ENCODE data around the gene GPR55.

GPR55 gene

GRCh38 chr2:230929381-230930148, 4.5 kb upstream of the GPR55 start:
- H3K27me3 ChIP-seq: peaks cover 2% of the 10 kb centered on the region
- H3K4me3 ChIP-seq (ENCODE audit: low read depth in 1 of 2, low read length in 1 of 2): no peak overlapping the region
- H3K4me1 ChIP-seq (ENCODE audit: control insufficient read depth in 1 of 2, insufficient read depth in 1 of 2, low read depth in 1 of 2, low read length in 1 of 2): peaks cover 6% of the 10 kb centered on the region in 2 experiments
- no peak for TF ChIP-seq CTCF (IDR thresholded peaks at IDR 0.05)
- no peaks in the 10 kb centered on the region for H3K36me3 ChIP-seq
- H3K27ac ChIP-seq: no peak overlapping the region
- H3K9me3 ChIP-seq: no peaks in the 10 kb centered on the region

- Histone ChIP-seq H3K36me3 (no peaks in the 10 kb centered on the region), H3K27ac (no peak overlapping the region), H3K27me3 (peaks cover 10% of the 10 kb centered on the region), H3K4me3 (ENCODE audit: low read depth in 1 of 2, low read length in 1 of 2) (no peak overlapping the region), H3K4me1 (ENCODE audit: control insufficient read depth in 1 of 2, insufficient read depth in 1 of 2, low read depth in 1 of 2, low read length in 1 of 2) (peaks cover 10 to 11% of the 10 kb centered on the region in 2 experiments), H3K9me3 (no peaks in the 10 kb centered on the region)
- TF ChIP-seq CTCF (IDR thresholded peaks at IDR 0.05): no peak
These were observed 3.8 kb upstream of the GPR55 start for GRCh38 chr2:230928701-230929380.

DNA sequence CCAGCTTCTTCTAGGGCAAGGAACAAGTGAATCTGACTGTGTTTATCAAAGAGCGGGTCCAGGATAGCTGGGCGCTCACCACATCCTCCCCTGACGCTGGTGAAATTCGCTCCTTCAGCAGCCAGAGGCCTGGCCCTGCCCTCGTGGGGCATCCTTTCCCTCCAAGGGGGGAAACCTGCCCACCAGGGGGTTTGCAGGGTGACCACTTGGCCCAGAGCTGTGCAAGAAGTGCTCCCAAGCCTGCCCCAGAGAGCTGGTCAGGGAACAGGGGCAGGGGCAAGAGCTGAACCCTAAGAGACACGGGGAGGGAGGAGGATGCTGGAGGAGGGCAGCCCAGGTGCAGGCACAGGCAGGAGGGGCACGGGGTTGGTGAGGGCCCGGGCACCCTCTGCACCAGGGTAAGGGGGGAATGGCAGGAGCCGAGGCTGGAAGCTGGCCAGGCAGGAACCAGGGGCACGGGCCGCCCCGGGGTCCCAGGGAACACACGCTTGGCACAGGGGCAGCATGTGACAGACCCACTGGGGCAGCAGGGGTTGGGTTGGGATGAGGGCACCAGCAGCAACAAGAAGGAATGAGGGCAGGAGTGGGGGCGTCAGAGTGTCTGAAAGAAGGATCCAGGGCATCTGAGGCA, 2.8 kb upstream of the GPR55 start:
- peaks cover 10 to 11% of the 10 kb centered on the region in 2 experiments for H3K4me1 ChIP-seq (ENCODE audit: control insufficient read depth in 1 of 2, insufficient read depth in 1 of 2, low read depth in 1 of 2, low read length in 1 of 2)
- TF ChIP-seq CTCF (IDR thresholded peaks at IDR 0.05): no peak

DNA sequence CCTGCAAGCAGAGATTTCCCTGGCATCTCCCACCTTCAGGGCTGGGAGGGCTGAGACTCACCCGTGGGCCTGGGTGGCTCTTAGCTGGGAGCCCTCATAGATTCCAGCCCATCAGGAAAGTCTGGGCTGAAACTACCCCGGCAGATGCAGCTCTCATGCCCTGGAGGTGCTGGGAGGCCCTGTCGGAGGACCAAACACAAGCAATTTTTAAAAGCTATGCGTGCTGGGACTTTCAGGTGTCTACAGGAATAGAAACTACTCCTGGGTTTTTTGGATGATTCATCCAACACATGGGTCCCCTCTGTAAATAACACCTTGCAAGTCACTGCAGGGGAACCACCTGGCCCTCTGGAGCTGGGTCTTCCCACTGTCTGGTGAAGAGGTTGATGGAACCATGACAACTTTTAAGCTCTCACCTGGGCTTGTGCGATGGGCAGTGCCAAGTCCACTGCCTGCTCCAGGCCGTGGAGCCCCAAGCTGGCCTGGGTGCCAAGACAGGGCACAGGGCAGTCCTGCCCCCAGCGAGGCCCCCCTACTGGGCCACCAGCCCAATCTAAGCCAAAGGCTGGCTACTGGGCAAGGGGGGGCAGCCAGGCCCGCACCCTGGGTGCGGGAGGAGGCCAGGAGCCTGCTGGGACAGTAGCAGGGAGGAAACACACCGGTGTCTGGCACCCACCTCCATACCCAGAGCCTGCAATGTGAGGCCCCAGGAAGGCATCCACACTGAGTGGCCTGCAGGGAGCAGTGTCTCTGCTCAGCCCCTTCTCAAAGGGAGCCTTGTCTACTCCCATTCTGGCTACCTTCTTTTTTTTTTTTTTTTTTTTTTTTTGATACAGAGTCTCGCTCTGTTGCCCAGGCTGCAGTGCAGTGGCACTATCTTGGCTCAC, 1.1 kb upstream of the GPR55 start:
- TF ChIP-seq CTCF (IDR thresholded peaks at IDR 0.05): no peak
- Histone ChIP-seq H3K4me1 (ENCODE audit: control insufficient read depth in 1 of 2, insufficient read depth in 1 of 2, low read depth in 1 of 2, low read length in 1 of 2) (peaks cover 10 to 11% of the 10 kb centered on the region in 2 experiments), H3K36me3 (no peaks in the 10 kb centered on the region), H3K4me3 (ENCODE audit: low read depth in 1 of 2, low read length in 1 of 2) (no peak overlapping the region), H3K27me3 (peaks cover 11% of the 10 kb centered on the region), H3K9me3 (no peaks in the 10 kb centered on the region), H3K27ac (no peak overlapping the region)

More for the DNA sequence above, 2.8 kb upstream of the GPR55 start:
- H3K9me3 ChIP-seq: no peaks in the 10 kb centered on the region
- H3K27ac ChIP-seq: no peak overlapping the region
- peaks cover 11% of the 10 kb centered on the region for H3K27me3 ChIP-seq
- no peak overlapping the region for H3K4me3 ChIP-seq (ENCODE audit: low read depth in 1 of 2, low read length in 1 of 2)
- no peaks in the 10 kb centered on the region for H3K36me3 ChIP-seq

DNA sequence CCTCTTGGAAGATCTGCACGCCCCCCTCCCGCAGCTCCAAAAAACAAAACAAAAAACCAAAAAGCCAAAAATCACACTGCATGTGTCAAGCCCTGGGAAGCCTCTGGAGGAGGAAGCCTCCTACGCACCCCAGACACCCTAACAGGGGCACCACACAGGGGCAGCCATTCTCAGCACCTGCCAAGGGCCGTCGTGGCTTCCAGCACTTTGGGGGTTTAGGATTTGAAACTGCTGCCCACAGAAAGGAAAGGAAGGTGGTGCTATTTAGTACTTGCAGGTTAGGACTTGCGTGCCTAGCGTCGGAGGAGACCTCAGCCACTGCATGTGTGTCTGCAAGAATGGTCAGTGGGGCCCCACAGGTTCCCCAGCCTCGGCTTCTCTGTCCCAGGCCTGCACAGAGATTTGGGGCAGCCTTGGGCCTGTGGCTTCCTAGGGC, 419 bp upstream of the GPR55 start:
- Histone ChIP-seq H3K27ac (no peak overlapping the region), H3K27me3 (peaks cover 11% of the 10 kb centered on the region), H3K4me3 (ENCODE audit: low read depth in 1 of 2, low read length in 1 of 2) (no peak overlapping the region), H3K9me3 (no peaks in the 10 kb centered on the region), H3K4me1 (ENCODE audit: control insufficient read depth in 1 of 2, insufficient read depth in 1 of 2, low read depth in 1 of 2, low read length in 1 of 2) (peaks cover 10 to 11% of the 10 kb centered on the region in 2 experiments), H3K36me3 (no peaks in the 10 kb centered on the region)
- TF ChIP-seq CTCF (IDR thresholded peaks at IDR 0.05): no peak

Measured in neutrophil (primary cell).